GM12878 (cell line): Measurements from ENCODE around the gene SWSAP1. TPM values are rescaled to one million over a fixed set of nuclear protein-coding genes. Genes with fewer than 3 reads are reported as not detected.

Source experiments
- ATF3 ChIP-seq: IDR thresholded peaks from 2 replicates; pipeline ENCODE4 v1.6.1; 2011; ENCODE audit warnings: low read depth, mild to moderate bottlenecking, low read length, moderate library complexity, borderline replicate concordance; ENCODE audit errors: extremely low read depth
- GABPA ChIP-seq: IDR thresholded peaks from 2 replicates; pipeline ENCODE4 v1.6.1; 2014; ENCODE audit warnings: antibody characterized with exemption, low read depth, mild to moderate bottlenecking, inconsistent platforms
- HDGF ChIP-seq: fragments of 450-650 bp; IDR thresholded peaks from 2 replicates; pipeline ENCODE4 v1.6.1; 2016; ENCODE audit warnings: antibody characterized with exemption
- HSF1 ChIP-seq: fragments of 150-350 bp; IDR thresholded peaks from 2 replicates; pipeline ENCODE4 v1.6.1; 2014; ENCODE audit warnings: mild to moderate bottlenecking, low read depth, low read length
- USF1 ChIP-seq: IDR thresholded peaks from 2 replicates; pipeline ENCODE4 v1.6.1; 2011; ENCODE audit warnings: borderline replicate concordance, low read depth, mild to moderate bottlenecking, moderate library complexity, mixed read lengths, low read length; ENCODE audit not compliant: insufficient read depth; ENCODE audit errors: extremely low read length
- WRNIP1 ChIP-seq: IDR thresholded peaks from 2 replicates; pipeline ENCODE4 v1.6.1; 2011; ENCODE audit warnings: low read depth, low read length, improper control_type of control experiment, borderline replicate concordance
- YY1 ChIP-seq: IDR thresholded peaks from 2 replicates; pipeline ENCODE4 v1.6.1; 2011; ENCODE audit warnings: low read depth, mild to moderate bottlenecking, low read length
- ZNF217 ChIP-seq: fragments of 450-650 bp; IDR thresholded peaks from 2 replicates; pipeline ENCODE4 v1.6.1; 2017; ENCODE audit warnings: antibody characterized with exemption, mild to moderate bottlenecking
- ZNF687 ChIP-seq: fragments of 450-650 bp; IDR thresholded peaks from 2 replicates; pipeline ENCODE4 v1.6.1; 2017; ENCODE audit warnings: mild to moderate bottlenecking, moderate library complexity
- polyA plus RNA-seq, 11 experiments: library from polyadenylated mRNA; depleted of rRNA in 4 of 11; unstranded in 6 of 11; stranded (reverse) in 5 of 11; fragments of >200 nt; fragmentation: Nextera tagmentation in 4 of 11; fragmentation: Illumina TruSeq in 1 of 11; extraction: Ambion mirVana in 4 of 11; extraction: Trizol in 1 of 11; gene quantifications; 1 replicate in 1 of 11; 2 replicates in 10 of 11; pipeline versions ENCODE4 v1.2.1 to v1.2.3, GENCODE V29; 2011 to 2016; ENCODE audit warnings: inconsistent platforms in 2 of 11, missing spikeins in 2 of 11, low read depth in 1 of 11
- total RNA-seq, 4 experiments: library from RNA; depleted of rRNA in 3 of 4; stranded (reverse); fragments of >200 nt in 3 of 4; fragmentation: Illumina TruSeq in 1 of 4; extraction: Trizol in 1 of 4; gene quantifications; 2 replicates each; pipeline versions ENCODE4 v1.2.1 to v1.2.3, GENCODE V29; 2013 to 2021
- TF ChIP-seq, protein P1 (sequence below): IDR thresholded peaks from 2 replicates; pipeline ENCODE4 v1.6.1; 2011; ENCODE audit warnings: low read depth, low read length, improper control_type of control experiment, borderline replicate concordance
- TF ChIP-seq, protein P2 (sequence below): fragments of 450-650 bp; IDR thresholded peaks from 2 replicates; pipeline ENCODE4 v1.6.1; 2017; ENCODE audit warnings: low read depth, mild to moderate bottlenecking, moderate library complexity

Gene SWSAP1
- total and polyA plus RNA-seq, 10 of the 15 experiments (the other 5 are each of a cell fraction or from before 2014, with no cell fraction given) = 0.18 to 6.5 (median 2.4) TPM

DNA sequence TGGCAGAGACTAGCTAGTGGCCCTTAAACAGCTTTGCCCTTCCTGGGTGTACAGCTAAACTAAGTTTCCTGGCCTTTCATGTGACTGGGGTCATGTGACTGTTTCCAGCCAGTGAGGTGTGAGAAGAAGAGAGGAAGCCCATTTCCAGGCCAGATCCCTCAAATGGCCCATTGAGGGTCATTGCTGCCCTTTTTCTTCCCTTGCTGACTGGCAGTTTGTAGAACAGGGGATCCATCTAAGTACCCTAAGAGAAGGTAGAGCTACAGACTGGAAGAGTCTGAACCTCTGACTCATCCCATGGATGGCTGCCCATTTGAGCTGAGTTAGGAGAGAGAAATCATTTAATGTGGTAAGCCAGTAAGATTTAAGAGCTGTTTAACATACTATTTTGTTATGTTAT, 2.8 kb downstream of the SWSAP1 start (continued):
- TF ChIP-seq, protein P1, sequence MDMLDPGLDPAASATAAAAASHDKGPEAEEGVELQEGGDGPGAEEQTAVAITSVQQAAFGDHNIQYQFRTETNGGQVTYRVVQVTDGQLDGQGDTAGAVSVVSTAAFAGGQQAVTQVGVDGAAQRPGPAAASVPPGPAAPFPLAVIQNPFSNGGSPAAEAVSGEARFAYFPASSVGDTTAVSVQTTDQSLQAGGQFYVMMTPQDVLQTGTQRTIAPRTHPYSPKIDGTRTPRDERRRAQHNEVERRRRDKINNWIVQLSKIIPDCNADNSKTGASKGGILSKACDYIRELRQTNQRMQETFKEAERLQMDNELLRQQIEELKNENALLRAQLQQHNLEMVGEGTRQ = peak; percentile 93
- TF ChIP-seq USF1 (peak; percentile 84), WRNIP1 (no peak), ATF3 (peak; percentile 80; the same call in 1 of the 2 replicates), YY1 (0 out of 2 replicates have a peak, but pooled peaks have one; percentile 15), HDGF (peak; percentile 84; the same call in 1 of the 2 replicates), ZNF687 (peak; percentile 70; the same call in 1 of the 2 replicates), GABPA (no peak), HSF1 (no peak), ZNF217 (no peak)
- TF ChIP-seq, protein P2, sequence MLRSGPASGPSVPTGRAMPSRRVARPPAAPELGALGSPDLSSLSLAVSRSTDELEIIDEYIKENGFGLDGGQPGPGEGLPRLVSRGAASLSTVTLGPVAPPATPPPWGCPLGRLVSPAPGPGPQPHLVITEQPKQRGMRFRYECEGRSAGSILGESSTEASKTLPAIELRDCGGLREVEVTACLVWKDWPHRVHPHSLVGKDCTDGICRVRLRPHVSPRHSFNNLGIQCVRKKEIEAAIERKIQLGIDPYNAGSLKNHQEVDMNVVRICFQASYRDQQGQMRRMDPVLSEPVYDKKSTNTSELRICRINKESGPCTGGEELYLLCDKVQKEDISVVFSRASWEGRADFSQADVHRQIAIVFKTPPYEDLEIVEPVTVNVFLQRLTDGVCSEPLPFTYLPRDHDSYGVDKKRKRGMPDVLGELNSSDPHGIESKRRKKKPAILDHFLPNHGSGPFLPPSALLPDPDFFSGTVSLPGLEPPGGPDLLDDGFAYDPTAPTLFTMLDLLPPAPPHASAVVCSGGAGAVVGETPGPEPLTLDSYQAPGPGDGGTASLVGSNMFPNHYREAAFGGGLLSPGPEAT = peak; percentile 68; the same call in 1 of the 2 replicates
- TF ChIP-seq, all 136 proteins: peak for 16
